DND-41 (cell line): ENCODE data around the gene VMO1.

Source experiments
- EZH2 ChIP-seq: IDR thresholded peaks from 3 replicates; pipeline ENCODE4 v1.6.1; 2012; ENCODE audit warnings: borderline replicate concordance, low read depth, mild to moderate bottlenecking, moderate library complexity, low read length, inconsistent platforms; ENCODE audit not compliant: severe bottlenecking
- TF ChIP-seq, protein P1 (sequence below): IDR thresholded peaks from 2 replicates; pipeline ENCODE4 v1.5.1; 2012; ENCODE audit warnings: borderline replicate concordance, low read length, moderate library complexity, mild to moderate bottlenecking; ENCODE audit not compliant: poor library complexity, severe bottlenecking; ENCODE audit errors: extremely low read depth

DNA sequence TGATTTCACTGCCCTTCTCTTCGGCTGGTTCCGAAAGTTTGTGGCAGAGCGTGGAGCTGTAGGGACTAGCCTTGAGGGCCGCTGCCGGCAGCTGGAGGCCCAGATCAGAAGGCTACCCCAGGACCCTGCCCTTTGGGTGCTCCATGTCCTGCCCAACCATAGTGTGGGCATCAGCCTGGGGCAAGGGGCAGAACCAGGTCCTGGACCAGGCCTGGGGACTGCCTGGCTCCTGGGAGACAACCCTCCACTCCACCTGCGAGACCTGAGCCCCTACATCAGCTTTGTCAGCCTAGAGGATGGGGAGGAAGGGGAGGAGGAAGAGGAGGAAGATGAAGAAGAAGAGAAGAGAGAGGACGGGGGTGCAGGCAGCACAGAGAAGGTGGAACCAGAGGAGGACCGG, 45.6 kb downstream of the VMO1 start:
- TF ChIP-seq, protein P1, sequence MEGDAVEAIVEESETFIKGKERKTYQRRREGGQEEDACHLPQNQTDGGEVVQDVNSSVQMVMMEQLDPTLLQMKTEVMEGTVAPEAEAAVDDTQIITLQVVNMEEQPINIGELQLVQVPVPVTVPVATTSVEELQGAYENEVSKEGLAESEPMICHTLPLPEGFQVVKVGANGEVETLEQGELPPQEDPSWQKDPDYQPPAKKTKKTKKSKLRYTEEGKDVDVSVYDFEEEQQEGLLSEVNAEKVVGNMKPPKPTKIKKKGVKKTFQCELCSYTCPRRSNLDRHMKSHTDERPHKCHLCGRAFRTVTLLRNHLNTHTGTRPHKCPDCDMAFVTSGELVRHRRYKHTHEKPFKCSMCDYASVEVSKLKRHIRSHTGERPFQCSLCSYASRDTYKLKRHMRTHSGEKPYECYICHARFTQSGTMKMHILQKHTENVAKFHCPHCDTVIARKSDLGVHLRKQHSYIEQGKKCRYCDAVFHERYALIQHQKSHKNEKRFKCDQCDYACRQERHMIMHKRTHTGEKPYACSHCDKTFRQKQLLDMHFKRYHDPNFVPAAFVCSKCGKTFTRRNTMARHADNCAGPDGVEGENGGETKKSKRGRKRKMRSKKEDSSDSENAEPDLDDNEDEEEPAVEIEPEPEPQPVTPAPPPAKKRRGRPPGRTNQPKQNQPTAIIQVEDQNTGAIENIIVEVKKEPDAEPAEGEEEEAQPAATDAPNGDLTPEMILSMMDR = no peak
- TF ChIP-seq EZH2 = no peak
